Endodermal cell (in vitro differentiated cells): ENCODE results near the gene BAHCC1. TPM values are rescaled to one million over a fixed set of nuclear protein-coding genes. Genes with fewer than 3 reads are reported as not detected.
A peak's percentile ranks its signal among the peaks of the same experiment; 100 is the strongest.

Experiments used
- DNase-seq: peaks from one replicate; pipeline ENCODE4 v3.0.0-alpha.2; 2017
- H3K27ac ChIP-seq: 2 replicates; pipeline ENCODE4 v1.5.1; 2013; ENCODE audit warnings: mild to moderate bottlenecking, low read depth, low read length, moderate library complexity
- H3K27me3 ChIP-seq: 2 replicates; pipeline ENCODE4 v1.6.1; 2013; ENCODE audit warnings: mild to moderate bottlenecking, low read length, moderate library complexity; ENCODE audit not compliant: insufficient read depth, control insufficient read depth, poor library complexity, severe bottlenecking
- H3K36me3 ChIP-seq: 2 replicates; pipeline ENCODE4 v1.7.0; 2013; ENCODE audit warnings: mild to moderate bottlenecking, low read length, moderate library complexity; ENCODE audit not compliant: control insufficient read depth, insufficient read depth
- H3K4me1 ChIP-seq: one replicate; pipeline ENCODE4 v1.7.0; 2013; ENCODE audit warnings: low read length; ENCODE audit not compliant: control insufficient read depth, insufficient read depth
- H3K4me3 ChIP-seq: 2 replicates; pipeline ENCODE4 v1.5.1; 2013; ENCODE audit warnings: mild to moderate bottlenecking, low read length, moderate library complexity
- H3K9ac ChIP-seq: 2 replicates; pipeline ENCODE4 v1.6.1; 2013; ENCODE audit warnings: mild to moderate bottlenecking, low read length, moderate library complexity; ENCODE audit not compliant: poor library complexity, severe bottlenecking; ENCODE audit errors: extremely low read depth
- H3K9me3 ChIP-seq: 2 replicates; pipeline ENCODE4 v1.6.1; 2013; ENCODE audit warnings: mild to moderate bottlenecking, low read length, moderate library complexity; ENCODE audit not compliant: control insufficient read depth
- H3K27ac Mint-ChIP-seq: 2 replicates; pipeline ENCODE4 v1.8.0; 2020; ENCODE audit warnings: mixed read lengths
- H3K27me3 Mint-ChIP-seq: 2 replicates; pipeline ENCODE4 v1.8.0; 2021; ENCODE audit warnings: mild to moderate bottlenecking, mixed read lengths; ENCODE audit not compliant: insufficient read depth
- H3K36me3 Mint-ChIP-seq: 2 replicates; pipeline ENCODE4 v1.8.0; 2020; ENCODE audit warnings: low read depth, mixed read lengths
- H3K4me1 Mint-ChIP-seq: 2 replicates; pipeline ENCODE4 v1.8.0; 2020; ENCODE audit warnings: mixed read lengths
- H3K4me3 Mint-ChIP-seq: 2 replicates; pipeline ENCODE4 v1.8.0; 2020; ENCODE audit warnings: mild to moderate bottlenecking, moderate library complexity, mixed read lengths
- H3K9me3 Mint-ChIP-seq: 2 replicates; pipeline ENCODE4 v1.8.0; 2020; ENCODE audit warnings: mild to moderate bottlenecking, mixed read lengths
- WGBS, 2 experiments: methylation state at CpG; one replicate each; pipeline versions ENCODE4 v1.1.5 to v1.1.7; 2013; ENCODE audit warnings: missing lambda C conversion rate in 2 of 2, mixed read lengths in 1 of 2; ENCODE audit not compliant: insufficient coverage in 1 of 2, insufficient read length in 1 of 2; 5-methylcytosine and 5-hydroxymethylcytosine counted together
- total RNA-seq, 2 donors: library from RNA; stranded (reverse); fragmentation: NEBNext Ultra II Directional in 1 of 2; extraction: Animal tissue kit (Norgen Biotek cat#: 25700) in 1 of 2; gene quantifications; 2 replicates in 1 of 2; 3 replicates in 1 of 2; pipeline ENCODE4 v1.2.1, GENCODE V29; 2021
- TF ChIP-seq, protein P1 (sequence below): fragments of 200-600 bp; sonication (generic); conservative IDR thresholded peaks from 2 replicates; pipeline ENCODE4 v1.5.0; 2021; ENCODE audit warnings: antibody characterized with exemption, mild to moderate bottlenecking

Gene BAHCC1
- total RNA-seq, 2 donors from 2014 or later = 63.9 to 78.1 TPM

DNA sequence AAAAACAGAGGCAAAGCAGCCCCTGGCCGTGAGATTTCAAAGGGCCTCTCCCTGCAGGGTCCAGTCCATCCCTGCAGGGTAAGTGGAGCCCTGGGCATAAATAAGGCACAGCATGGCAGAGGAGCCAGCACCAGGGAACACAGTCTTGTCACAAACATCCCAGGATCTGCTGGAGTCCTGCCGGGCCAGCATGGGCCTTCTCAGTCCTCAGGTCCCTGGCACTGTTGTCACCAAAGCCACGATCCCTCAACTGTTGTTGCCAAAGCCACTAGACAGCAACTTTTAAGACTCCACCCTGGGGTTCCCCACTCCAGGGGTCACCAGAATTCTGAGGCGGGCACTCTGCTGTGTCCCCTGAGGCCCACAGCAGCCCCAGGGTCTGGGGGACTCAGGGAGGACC, 47.8 kb upstream of the BAHCC1 start:
- Mint-ChIP-seq H3K9me3 (peaks cover 6% of the 10 kb centered on the region), H3K4me1 (peaks cover 9% of the 10 kb centered on the region), H3K36me3 (peaks cover 7% of the 10 kb centered on the region), H3K27ac (no peak overlapping the region), H3K27me3 (peaks cover 47% of the 10 kb centered on the region), H3K4me3 (peak overlapping the region; percentile 86)
- TF ChIP-seq, protein P1, sequence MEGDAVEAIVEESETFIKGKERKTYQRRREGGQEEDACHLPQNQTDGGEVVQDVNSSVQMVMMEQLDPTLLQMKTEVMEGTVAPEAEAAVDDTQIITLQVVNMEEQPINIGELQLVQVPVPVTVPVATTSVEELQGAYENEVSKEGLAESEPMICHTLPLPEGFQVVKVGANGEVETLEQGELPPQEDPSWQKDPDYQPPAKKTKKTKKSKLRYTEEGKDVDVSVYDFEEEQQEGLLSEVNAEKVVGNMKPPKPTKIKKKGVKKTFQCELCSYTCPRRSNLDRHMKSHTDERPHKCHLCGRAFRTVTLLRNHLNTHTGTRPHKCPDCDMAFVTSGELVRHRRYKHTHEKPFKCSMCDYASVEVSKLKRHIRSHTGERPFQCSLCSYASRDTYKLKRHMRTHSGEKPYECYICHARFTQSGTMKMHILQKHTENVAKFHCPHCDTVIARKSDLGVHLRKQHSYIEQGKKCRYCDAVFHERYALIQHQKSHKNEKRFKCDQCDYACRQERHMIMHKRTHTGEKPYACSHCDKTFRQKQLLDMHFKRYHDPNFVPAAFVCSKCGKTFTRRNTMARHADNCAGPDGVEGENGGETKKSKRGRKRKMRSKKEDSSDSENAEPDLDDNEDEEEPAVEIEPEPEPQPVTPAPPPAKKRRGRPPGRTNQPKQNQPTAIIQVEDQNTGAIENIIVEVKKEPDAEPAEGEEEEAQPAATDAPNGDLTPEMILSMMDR = no peak
- peaks cover 3% of the 10 kb centered on the region for H3K36me3 ChIP-seq
- H3K4me1 ChIP-seq = peaks cover 16% of the 10 kb centered on the region
- H3K9ac ChIP-seq = no peak overlapping the region
- peaks cover 6% of the 10 kb centered on the region for H3K27me3 ChIP-seq
- no peak overlapping the region for H3K27ac ChIP-seq
- DNase-seq = no peak
- WGBS, 2 experiments = 84 to 92% methylated on average over 2 to 4 of the region's 4 CpGs
- H3K9me3 ChIP-seq = no peaks in the 10 kb centered on the region
- peak overlapping the region; percentile 89 for H3K4me3 ChIP-seq

DNA sequence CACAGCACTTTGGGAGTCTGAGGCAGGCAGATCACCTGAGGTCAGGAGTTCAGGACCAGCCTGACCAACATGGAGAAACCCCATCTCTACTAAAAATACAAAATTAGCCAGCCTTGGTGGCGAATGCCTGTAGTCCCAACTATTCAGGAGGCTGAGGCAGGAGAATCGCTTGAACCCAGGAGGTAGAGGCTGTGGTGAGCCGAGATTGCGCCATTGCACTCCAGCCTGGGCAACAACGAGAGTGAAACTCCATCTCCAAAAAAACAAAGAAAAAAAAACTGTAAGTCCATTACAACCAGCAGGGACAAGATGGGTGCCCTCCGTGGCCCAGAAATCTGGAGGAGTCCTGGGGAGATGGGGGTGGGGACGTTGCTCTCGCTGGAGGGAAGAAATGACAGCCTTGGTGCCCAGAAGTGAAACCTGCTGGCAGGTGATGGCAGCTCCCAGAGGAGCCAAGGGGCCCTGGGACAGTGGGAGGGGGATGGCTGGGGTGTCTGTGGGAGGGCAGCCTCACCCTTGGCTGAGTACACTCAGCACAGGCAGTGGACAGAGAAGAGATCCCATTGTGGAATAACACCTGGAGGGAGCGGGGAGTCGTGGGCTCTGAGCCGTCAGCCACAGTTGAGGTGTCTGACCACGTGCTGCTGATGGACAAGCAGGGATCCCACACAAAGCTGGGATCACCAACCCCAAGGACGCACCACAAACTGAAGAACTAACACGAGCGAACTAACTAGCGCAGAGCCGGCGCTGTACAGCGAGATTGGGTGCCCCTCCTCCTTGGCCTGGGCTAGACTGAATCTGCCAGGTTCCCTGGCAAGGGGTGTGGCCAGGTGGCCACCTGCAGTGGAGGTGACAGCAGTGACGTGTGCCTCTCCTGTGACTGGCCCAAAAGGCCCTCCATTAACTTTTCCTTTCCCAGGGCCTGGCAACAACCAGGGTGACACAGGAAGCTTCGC, 46.9 kb upstream of the BAHCC1 start:
- TF ChIP-seq, protein P1 = no peak
- Mint-ChIP-seq H3K4me1 (peaks cover 9% of the 10 kb centered on the region), H3K4me3 (no peak overlapping the region), H3K27me3 (peaks cover 41% of the 10 kb centered on the region), H3K9me3 (peaks cover 6% of the 10 kb centered on the region), H3K27ac (no peak overlapping the region), H3K36me3 (peaks cover 7% of the 10 kb centered on the region)
- no peak overlapping the region for H3K9ac ChIP-seq
- H3K36me3 ChIP-seq = no peaks in the 10 kb centered on the region
- no peak overlapping the region for H3K27ac ChIP-seq
- peak; percentile 71 for DNase-seq
- H3K27me3 ChIP-seq = peaks cover 6% of the 10 kb centered on the region
- H3K9me3 ChIP-seq = no peaks in the 10 kb centered on the region
- H3K4me3 ChIP-seq = no peak overlapping the region
- 90 to 94% methylated on average over 12 to 21 of the region's 21 CpGs for WGBS, 2 experiments
- peaks cover 16% of the 10 kb centered on the region for H3K4me1 ChIP-seq

DNA sequence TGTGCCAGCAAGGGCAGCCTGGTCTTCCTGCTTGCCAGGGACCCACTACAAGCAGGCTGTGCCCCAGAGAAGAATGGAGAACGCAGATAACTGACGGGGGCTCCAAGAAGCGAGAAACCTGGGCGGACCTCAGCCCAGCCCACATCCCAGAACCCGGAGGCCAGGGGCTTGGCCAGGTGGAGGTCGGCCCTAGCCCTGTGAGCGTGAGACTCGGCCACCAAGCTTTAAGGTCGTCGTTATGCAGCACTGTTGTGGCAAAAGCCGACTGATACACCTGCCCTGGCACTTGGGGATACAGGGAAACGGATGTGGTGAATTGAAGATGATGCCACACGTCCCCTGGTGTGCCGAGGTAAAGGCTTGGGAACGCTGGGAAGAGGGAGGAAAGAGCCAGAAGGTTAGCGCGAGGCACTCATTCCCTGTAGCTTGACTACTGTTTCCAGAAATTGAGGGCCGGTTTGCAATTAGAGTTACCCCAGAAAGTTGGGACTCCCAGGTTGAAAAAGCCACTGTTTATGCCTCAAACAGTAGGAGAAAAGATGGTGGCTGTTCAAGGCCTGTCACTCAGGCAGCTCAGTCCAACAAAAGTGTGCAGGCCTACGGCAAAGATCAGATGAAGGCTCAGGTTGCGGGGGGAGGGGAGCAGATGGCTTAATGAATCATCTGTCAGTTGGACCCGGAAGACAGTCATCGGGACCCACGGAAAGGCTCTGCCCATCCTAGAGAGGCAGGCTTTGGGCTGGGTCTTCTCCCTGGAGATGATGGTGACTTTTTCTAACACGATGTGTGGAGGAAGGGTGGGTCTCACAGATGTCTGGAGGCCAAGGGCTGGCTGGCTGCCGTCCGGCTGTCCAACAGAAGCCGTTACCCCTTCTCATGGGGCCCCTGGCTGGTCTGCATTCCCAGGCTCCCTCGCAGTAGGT, 45.6 kb upstream of the BAHCC1 start:
- H3K36me3 Mint-ChIP-seq = no peaks in the 10 kb centered on the region

More for the DNA sequence above, 45.6 kb upstream of the BAHCC1 start:
- peak; percentile 40 for DNase-seq
- H3K4me3 Mint-ChIP-seq = no peak overlapping the region
- H3K27me3 Mint-ChIP-seq = peaks cover 34% of the 10 kb centered on the region
- H3K27me3 ChIP-seq = peaks cover 6% of the 10 kb centered on the region
- no peaks in the 10 kb centered on the region for H3K9me3 ChIP-seq
- TF ChIP-seq, protein P1 = no peak
- H3K9ac ChIP-seq = no peak overlapping the region
- H3K27ac ChIP-seq = peak overlapping the region; percentile 26
- peaks cover 16% of the 10 kb centered on the region for H3K4me1 ChIP-seq
- no peaks in the 10 kb centered on the region for H3K36me3 ChIP-seq
- WGBS, 2 experiments = 88 to 90% methylated on average over 25 to 28 of the region's 28 CpGs
- peaks cover 6% of the 10 kb centered on the region for H3K9me3 Mint-ChIP-seq
- H3K4me3 ChIP-seq = no peak overlapping the region
- H3K27ac Mint-ChIP-seq = no peak overlapping the region
- peaks cover 9% of the 10 kb centered on the region for H3K4me1 Mint-ChIP-seq
